ENCODE measurements around the gene PTPRK. TPM values are rescaled to one million over a fixed set of nuclear protein-coding genes. Genes with fewer than 3 reads are reported as not detected.

PTPRK gene
- total RNA-seq, 4 donors from 2014 or later = 34.6 to 56.5 (median 47.0) TPM

DNA sequence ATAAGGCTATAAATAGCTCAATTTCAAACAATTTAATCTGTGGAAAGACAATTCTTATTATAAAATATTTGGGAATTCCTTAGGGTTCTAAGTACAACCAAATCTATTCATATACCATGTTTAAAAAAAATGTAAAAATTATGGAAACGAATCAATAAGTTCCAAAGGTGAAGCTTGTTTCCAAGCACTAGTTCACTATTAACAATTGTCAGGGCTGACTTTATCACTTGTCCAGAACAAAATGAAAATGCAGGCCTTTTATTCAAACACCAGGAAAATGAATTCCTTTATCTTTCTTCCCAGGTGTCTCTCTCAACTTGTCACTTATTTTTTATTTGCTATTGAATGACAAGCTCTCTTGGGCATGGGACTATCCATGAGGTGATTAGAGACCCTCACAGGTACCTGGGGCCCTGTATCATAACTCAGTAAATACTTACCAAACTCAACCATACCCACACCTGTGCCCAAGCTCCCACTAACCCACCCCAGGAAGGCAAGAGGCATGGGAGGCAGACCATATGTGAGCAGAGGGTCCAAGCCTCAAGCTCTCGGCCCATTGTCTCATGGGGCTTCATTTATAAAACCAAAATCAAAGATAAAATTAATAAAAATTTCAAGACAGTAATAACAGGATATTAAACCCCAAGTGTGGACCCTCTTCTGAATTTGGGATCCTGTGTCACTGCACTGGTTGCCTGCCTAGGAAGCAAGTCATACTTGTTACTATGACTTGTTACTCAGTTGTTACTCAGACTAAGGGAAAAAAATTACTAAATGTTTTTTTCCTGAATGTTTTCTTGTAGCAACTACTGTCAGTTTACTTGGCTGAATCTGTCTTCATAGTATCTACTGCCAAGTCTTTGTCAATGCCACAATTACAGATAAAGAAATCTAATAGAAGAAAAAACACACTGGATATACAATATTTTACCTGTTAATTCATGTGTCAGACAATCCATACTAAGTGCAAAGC lies 54.7 kb downstream of the PTPRK start:
- Histone ChIP-seq H3K27ac (no peak overlapping the region), H3K4me3 (replicated peaks in 1 of 3) (no peak overlapping the region), H3K27me3 (no peaks in the 10 kb centered on the region), H3K4me1 (peaks cover 4 to 7% of the 10 kb centered on the region in 2 donors), H3K9me3 (no peaks in the 10 kb centered on the region), H3K36me3 (no peaks in the 10 kb centered on the region)
- TF ChIP-seq, protein P1, sequence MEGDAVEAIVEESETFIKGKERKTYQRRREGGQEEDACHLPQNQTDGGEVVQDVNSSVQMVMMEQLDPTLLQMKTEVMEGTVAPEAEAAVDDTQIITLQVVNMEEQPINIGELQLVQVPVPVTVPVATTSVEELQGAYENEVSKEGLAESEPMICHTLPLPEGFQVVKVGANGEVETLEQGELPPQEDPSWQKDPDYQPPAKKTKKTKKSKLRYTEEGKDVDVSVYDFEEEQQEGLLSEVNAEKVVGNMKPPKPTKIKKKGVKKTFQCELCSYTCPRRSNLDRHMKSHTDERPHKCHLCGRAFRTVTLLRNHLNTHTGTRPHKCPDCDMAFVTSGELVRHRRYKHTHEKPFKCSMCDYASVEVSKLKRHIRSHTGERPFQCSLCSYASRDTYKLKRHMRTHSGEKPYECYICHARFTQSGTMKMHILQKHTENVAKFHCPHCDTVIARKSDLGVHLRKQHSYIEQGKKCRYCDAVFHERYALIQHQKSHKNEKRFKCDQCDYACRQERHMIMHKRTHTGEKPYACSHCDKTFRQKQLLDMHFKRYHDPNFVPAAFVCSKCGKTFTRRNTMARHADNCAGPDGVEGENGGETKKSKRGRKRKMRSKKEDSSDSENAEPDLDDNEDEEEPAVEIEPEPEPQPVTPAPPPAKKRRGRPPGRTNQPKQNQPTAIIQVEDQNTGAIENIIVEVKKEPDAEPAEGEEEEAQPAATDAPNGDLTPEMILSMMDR (IDR thresholded peaks at IDR 0.05) = no peak
- TF ChIP-seq POLR2A (IDR thresholded peaks at IDR 0.05) = no peak
- intact Hi-C loops (cut with DNase I) = no loop called here
- no peak for DNase-seq
- 95 to 97% methylated on average over 2 of the region's 2 CpGs for WGBS, 2 donors

DNA sequence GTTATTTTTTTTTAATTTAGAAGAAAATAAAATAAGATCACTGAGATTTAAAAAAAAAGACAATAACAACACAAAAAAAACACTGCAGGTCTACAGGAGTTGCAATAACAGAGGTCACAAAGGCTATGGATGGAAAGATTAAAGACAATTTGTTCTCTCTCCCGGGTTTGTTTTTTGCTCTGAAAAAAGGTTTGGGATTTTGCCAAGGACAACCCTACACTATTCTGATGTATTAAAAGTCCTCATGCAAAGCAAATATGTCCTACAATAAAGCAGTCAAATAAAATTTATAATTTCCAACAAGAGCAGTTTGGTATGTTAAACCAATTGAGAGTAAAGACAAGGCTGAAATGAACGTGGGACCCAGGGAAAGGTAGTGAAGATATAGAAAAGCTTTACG lies 55.6 kb downstream of the PTPRK start:
- no peak overlapping the region for H3K4me3 ChIP-seq (replicated peaks in 1 of 3)
- no peak for DNase-seq
- no peak overlapping the region for H3K27ac ChIP-seq
- TF ChIP-seq, protein P1 (IDR thresholded peaks at IDR 0.05) = no peak
- no peak for TF ChIP-seq POLR2A (IDR thresholded peaks at IDR 0.05)
- no peaks in the 10 kb centered on the region for H3K27me3 ChIP-seq
- no peaks in the 10 kb centered on the region for H3K36me3 ChIP-seq
- H3K4me1 ChIP-seq = peaks cover 4 to 7% of the 10 kb centered on the region in 2 donors
- intact Hi-C loops (cut with DNase I) = no loop called here
- no peaks in the 10 kb centered on the region for H3K9me3 ChIP-seq
- WGBS, 2 donors = 62 to 65% methylated on average over 3 of the region's 3 CpGs

DNA sequence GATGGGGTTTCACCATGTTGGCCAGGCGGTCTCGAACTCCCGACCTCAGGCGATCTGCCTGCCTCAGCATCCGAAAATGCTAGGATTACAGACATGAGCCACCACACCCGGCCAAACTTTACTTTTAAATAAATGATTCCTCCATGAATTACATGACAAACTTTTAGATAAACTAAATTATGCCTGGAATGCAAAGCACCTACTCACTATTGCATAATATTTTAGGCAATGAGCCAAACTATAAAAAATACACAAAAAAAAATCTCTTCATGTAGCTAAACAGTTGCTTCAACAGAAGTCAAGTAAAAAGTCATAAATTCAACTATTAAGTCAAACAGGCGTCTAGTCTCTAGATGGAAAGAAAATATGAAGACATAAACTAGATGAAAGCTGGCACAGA lies 56.5 kb downstream of the PTPRK start:
- no peak overlapping the region for H3K4me3 ChIP-seq (replicated peaks in 1 of 3)
- TF ChIP-seq POLR2A (IDR thresholded peaks at IDR 0.05) = no peak
- TF ChIP-seq, protein P1 (IDR thresholded peaks at IDR 0.05) = no peak
- H3K36me3 ChIP-seq = no peaks in the 10 kb centered on the region
- intact Hi-C loops (cut with DNase I) = no loop called here
- DNase-seq = no peak
- no peak overlapping the region for H3K27ac ChIP-seq
- H3K4me1 ChIP-seq = peaks cover 4 to 7% of the 10 kb centered on the region in 2 donors
- H3K27me3 ChIP-seq = no peaks in the 10 kb centered on the region
- H3K9me3 ChIP-seq = no peaks in the 10 kb centered on the region
- 92 to 94% methylated on average over 7 of the region's 7 CpGs for WGBS, 2 donors

DNA sequence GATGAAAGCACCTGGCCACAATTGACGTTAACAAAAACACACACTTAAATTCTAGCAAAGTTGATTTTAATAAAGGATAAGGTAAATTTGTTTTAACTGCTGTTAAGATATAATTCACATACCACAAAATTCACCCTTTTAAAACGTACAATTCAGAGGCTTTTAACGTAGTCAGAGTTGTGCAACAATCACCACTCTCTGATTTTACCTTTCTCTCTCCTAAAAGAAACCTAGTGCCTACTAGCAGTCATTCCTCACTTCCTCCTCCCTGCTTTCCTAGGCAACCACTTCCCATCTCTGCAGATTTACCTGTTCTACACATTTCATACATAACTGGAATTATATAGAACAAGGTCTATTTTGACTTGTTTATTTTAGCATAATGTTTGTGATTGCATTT lies 58.9 kb downstream of the PTPRK start:
- Histone ChIP-seq H3K4me3 (replicated peaks in 1 of 3) (no peak overlapping the region), H3K36me3 (no peaks in the 10 kb centered on the region), H3K4me1 (peaks cover 4 to 7% of the 10 kb centered on the region in 2 donors), H3K27me3 (no peaks in the 10 kb centered on the region), H3K27ac (no peak overlapping the region), H3K9me3 (no peaks in the 10 kb centered on the region)
- no peak for TF ChIP-seq POLR2A (IDR thresholded peaks at IDR 0.05)
- TF ChIP-seq, protein P1 (IDR thresholded peaks at IDR 0.05) = no peak
- intact Hi-C loops (cut with DNase I) = no loop called here
- 63 to 73% methylated on average over 3 of the region's 3 CpGs for WGBS, 2 donors
- no peak for DNase-seq

Measured in thyroid gland (tissue), 4 donors.